ENCODE measurements around the gene CCL8. TPM values are rescaled to one million over a fixed set of nuclear protein-coding genes. Genes with fewer than 3 reads are reported as not detected.

Gene CCL8
- total and polyA plus RNA-seq, 2 of the 4 experiments (the other 2 are of a cell fraction): not detected

GRCh38 chr17:34341916-34342315 lies 22.7 kb downstream of the CCL8 start:
- intact Hi-C loops (cut with micrococcal nuclease) (no loop called here), in situ Hi-C loops (cut with MboI; ENCODE audit: low sequenced_read_pairs) (no loop called here), dilution Hi-C loops (cut with HindIII; ENCODE audit: low sequenced_read_pairs, unreplicated experiment) (no loop called here)
- Histone ChIP-seq H2AFZ (replicated peaks; ENCODE audit: low read length, poor library complexity) (no peak overlapping the region), H3K56ac (ENCODE audit: extremely low read depth, insufficient read depth, low read length) (no peak overlapping the region), H3K4me2 (ENCODE audit: low read depth, low read length) (no peak overlapping the region), H3K14ac (replicated peaks; ENCODE audit: low read depth, low read length) (no peak overlapping the region), H3K23ac (ENCODE audit: low read depth, low read length) (no peak overlapping the region), H2BK5ac (ENCODE audit: low read depth, low read length, poor library complexity, severe bottlenecking) (no peak overlapping the region), H3K27ac (ENCODE audit: insufficient read depth, low read length) (no peak overlapping the region), H3K9me3 (ENCODE audit: control insufficient read depth, insufficient read depth, low read length) (no peaks in the 10 kb centered on the region), H4K8ac (ENCODE audit: low read depth in 2 of 2, low read length in 2 of 2) (no peak overlapping the region), H3K4ac (ENCODE audit: low read depth, low read length) (no peak overlapping the region), H4K91ac (ENCODE audit: insufficient read depth, low read depth, low read length) (no peak overlapping the region), H2BK15ac (ENCODE audit: low read depth, low read length) (no peak overlapping the region), H2BK120ac (ENCODE audit: low read depth, low read length) (no peak overlapping the region), H4K5ac (ENCODE audit: low read depth, low read length) (no peak overlapping the region), H3K79me1 (ENCODE audit: low read depth in 1 of 2, low read length in 2 of 2) (no peaks in the 10 kb centered on the region), H3K4me3 (ENCODE audit: insufficient read depth, low read depth, low read length) (no peak overlapping the region), H4K20me1 (ENCODE audit: insufficient read depth, low read length) (no peaks in the 10 kb centered on the region), H3K36me3 (ENCODE audit: control insufficient read depth, insufficient read depth, low read length) (no peaks in the 10 kb centered on the region), H3K9ac (ENCODE audit: low read depth, low read length) (no peak overlapping the region), H2AK5ac (ENCODE audit: low read depth, low read length) (no peak overlapping the region), H3K9me1 (ENCODE audit: insufficient read depth, low read length) (no peaks in the 10 kb centered on the region), H2AK9ac (replicated peaks; ENCODE audit: low read depth, low read length, poor library complexity) (no peak overlapping the region), H3K18ac (ENCODE audit: low read depth, low read length) (no peak overlapping the region), H2BK20ac (ENCODE audit: low read depth, low read length) (no peak overlapping the region), H3K4me1 (ENCODE audit: control insufficient read depth, insufficient read depth, low read length) (no peaks in the 10 kb centered on the region), H3K27me3 (ENCODE audit: control insufficient read depth, insufficient read depth, low read length) (no peaks in the 10 kb centered on the region; the same call in 1 of the 2 replicates)
- no TSS peak for BruUV-seq (replicated peaks)
- ChIA-PET CTCF (no interaction called here), POLR2A (ENCODE audit: unreplicated experiment) (no interaction called here)
- DNase-seq: no peak
- no CpG with 5 or more reads among the region's 2 CpGs for WGBS, 2 experiments (ENCODE audit: extremely low coverage in 2 of 2, insufficient read length in 1 of 2)
- no peak for ATAC-seq (ENCODE audit: low read depth)
- TF ChIP-seq MAZ (IDR thresholded peaks at IDR 0.05; ENCODE audit: borderline replicate concordance, low read depth, low read length) (no peak), CHD1 (IDR thresholded peaks at IDR 0.05; ENCODE audit: low read depth, low read length) (no peak), CEBPB (IDR thresholded peaks at IDR 0.05; ENCODE audit: low read depth, low read length) (no peak), MAFK (IDR thresholded peaks at IDR 0.05; ENCODE audit: low read depth, low read length) (no peak), MXI1 (IDR thresholded peaks at IDR 0.05; ENCODE audit: borderline replicate concordance, low read depth, low read length) (no peak), RCOR1 (IDR thresholded peaks at IDR 0.05; ENCODE audit: insufficient replicate concordance, low read length) (no peak), FOS (IDR thresholded peaks at IDR 0.05; ENCODE audit: low read depth, low read length) (no peak), POLR2A (IDR thresholded peaks at IDR 0.05; ENCODE audit: low read depth, low read length) (no peak), RAD21 (IDR thresholded peaks at IDR 0.05; ENCODE audit: low read length) (no peak), SMC3 (IDR thresholded peaks at IDR 0.05; ENCODE audit: low read depth, low read length) (no peak), RFX5 (IDR thresholded peaks at IDR 0.05; ENCODE audit: low read depth, low read length) (no peak), NFE2L2 (IDR thresholded peaks at IDR 0.05; ENCODE audit: low read depth, low read length) (no peak), BHLHE40 (IDR thresholded peaks at IDR 0.05; ENCODE audit: low read depth, low read length) (no peak)
- TF ChIP-seq, protein P1, sequence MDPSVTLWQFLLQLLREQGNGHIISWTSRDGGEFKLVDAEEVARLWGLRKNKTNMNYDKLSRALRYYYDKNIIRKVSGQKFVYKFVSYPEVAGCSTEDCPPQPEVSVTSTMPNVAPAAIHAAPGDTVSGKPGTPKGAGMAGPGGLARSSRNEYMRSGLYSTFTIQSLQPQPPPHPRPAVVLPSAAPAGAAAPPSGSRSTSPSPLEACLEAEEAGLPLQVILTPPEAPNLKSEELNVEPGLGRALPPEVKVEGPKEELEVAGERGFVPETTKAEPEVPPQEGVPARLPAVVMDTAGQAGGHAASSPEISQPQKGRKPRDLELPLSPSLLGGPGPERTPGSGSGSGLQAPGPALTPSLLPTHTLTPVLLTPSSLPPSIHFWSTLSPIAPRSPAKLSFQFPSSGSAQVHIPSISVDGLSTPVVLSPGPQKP (IDR thresholded peaks at IDR 0.05; ENCODE audit: borderline replicate concordance, low read depth, low read length): no peak
- TF ChIP-seq, protein P2, sequence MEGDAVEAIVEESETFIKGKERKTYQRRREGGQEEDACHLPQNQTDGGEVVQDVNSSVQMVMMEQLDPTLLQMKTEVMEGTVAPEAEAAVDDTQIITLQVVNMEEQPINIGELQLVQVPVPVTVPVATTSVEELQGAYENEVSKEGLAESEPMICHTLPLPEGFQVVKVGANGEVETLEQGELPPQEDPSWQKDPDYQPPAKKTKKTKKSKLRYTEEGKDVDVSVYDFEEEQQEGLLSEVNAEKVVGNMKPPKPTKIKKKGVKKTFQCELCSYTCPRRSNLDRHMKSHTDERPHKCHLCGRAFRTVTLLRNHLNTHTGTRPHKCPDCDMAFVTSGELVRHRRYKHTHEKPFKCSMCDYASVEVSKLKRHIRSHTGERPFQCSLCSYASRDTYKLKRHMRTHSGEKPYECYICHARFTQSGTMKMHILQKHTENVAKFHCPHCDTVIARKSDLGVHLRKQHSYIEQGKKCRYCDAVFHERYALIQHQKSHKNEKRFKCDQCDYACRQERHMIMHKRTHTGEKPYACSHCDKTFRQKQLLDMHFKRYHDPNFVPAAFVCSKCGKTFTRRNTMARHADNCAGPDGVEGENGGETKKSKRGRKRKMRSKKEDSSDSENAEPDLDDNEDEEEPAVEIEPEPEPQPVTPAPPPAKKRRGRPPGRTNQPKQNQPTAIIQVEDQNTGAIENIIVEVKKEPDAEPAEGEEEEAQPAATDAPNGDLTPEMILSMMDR (conservative IDR thresholded peaks at IDR 0.05; ENCODE audit: low read depth, low read length): no peak
- TF ChIP-seq, protein P3, sequence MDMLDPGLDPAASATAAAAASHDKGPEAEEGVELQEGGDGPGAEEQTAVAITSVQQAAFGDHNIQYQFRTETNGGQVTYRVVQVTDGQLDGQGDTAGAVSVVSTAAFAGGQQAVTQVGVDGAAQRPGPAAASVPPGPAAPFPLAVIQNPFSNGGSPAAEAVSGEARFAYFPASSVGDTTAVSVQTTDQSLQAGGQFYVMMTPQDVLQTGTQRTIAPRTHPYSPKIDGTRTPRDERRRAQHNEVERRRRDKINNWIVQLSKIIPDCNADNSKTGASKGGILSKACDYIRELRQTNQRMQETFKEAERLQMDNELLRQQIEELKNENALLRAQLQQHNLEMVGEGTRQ (IDR thresholded peaks at IDR 0.05; ENCODE audit: low read depth, low read length): no peak

Data from IMR-90 (cell line).